ENCODE measurements around the gene DRAP1.
A peak's percentile ranks its signal among the peaks of the same experiment; 100 is the strongest.

Gene DRAP1, protein sequence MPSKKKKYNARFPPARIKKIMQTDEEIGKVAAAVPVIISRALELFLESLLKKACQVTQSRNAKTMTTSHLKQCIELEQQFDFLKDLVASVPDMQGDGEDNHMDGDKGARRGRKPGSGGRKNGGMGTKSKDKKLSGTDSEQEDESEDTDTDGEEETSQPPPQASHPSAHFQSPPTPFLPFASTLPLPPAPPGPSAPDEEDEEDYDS

DNA sequence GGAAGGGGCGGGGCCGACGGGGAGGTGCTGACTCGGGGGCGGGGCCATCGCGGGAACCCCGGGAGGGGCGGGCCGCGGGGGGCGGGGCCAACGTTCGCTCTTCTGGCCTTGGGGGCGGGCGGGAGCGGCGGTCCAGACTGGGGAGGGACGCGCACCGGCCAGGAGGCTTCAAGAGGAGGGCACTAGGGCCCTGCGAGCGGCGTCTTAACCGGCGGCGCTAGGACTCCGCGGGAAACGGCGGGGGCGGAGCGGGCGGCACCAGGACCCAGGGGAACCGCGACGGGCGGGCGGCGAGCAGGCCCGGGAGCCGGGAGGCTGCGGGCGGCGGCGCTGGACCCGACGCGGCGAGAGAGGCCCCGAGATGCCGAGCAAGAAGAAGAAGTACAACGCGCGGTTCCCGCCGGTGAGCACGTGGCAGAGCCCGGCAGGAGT is at the start of gene DRAP1:
Gene DRAP1 (plus strand): TSS at position 286 of the 432 bp plus-strand sequence. CDS start 76 bp downstream, at position 362.
- DNase-seq, result peak; percentile 99

DNA sequence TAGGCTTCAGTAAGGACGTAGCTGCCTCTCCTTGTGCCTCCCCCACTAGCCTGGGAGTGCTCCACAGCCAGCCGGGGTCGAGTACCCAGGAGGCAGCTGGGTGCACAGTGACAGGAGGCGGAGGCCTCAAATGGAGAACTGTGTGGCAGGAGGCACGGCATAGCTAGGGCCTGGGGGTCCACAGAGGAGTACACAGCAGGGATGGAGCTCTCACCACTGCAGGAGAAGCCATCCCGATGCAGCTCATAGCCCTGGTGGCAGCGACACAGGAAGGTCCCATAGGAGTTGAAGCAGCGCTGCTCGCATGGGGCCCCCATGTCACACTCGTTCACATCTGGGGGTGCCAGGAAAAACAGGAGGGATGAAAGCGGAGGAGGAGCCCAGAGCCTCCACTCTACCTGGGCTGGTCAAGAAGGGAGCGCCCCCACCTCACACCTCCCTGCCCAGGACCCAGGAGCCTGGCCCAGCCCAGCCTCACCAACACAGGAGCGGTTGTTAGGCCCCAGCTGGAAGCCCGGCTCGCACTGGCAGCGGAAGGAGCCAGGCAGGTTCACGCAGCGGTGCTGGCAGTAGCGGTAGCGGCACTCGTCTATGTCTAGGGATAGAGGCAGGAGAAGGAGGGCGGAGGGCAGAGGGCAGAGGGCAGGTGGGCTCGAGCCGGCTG is 49.5 kb upstream of the DRAP1 start:
- no peak for DNase-seq

DNA sequence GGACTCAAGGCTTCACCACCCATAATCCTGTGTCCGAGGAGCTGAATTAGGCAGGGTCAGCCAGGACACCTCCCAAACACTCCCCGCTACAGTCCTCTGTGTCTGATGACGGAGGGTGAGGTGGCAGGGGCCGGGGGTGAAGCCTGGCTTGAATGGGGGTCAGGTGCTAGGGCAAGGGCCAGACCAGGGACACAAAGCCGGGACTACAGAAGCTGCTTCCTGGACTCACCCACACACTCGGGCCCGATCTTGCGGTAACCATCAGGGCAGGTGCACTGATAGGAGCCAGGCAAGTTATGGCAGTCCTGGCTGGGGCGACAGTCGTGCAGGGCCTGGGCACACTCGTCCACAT is 48.9 kb upstream of the DRAP1 start:
- DNase-seq, result no peak

DNA sequence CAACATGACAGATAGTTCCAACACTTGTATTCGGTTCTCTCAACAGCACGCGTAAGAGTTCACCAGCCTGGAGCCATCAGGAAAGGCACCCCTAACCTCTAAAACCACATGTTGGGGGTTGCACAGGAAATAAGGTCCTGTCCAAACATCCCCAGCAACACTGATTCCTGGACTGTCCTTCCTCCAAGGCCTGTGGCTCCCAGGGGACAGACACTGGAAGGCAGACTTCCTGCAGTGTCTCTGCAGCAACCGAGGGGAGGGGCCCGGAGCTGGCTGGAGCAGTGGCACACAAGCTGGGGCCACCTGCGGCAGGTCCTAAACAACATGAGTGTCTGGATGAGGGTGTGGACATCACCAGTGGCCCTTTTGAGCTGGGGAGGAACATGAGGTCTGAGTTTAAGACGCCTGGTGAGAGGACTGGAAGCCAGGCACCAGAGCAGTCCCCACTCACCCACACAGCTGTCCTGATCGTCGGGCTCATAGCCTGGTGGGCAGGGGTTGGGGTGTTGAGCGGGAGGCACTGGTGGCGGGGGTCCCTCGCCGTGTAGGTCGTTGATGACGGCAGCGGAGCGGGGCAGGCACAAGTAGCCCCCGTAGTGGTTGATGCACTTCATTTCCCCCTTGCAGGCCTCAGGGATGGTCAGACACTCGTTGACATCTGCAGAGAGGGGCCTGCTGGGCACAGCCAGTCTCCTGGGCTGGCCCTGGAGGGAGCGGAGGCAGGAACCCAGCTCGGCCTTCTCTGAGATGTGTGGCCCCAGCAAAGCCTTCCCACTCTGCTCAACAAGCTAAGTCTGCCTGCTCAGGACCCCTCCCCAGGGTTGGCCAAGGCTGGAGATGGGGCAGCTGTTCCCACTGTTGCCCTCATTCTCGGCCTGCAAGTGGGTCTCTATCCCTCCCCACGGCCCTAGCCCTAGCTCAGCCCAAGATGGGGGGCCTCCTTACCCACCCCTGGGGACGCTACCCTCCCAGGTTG is 48.2 kb upstream of the DRAP1 start:
- DNase-seq, result no peak

DNA sequence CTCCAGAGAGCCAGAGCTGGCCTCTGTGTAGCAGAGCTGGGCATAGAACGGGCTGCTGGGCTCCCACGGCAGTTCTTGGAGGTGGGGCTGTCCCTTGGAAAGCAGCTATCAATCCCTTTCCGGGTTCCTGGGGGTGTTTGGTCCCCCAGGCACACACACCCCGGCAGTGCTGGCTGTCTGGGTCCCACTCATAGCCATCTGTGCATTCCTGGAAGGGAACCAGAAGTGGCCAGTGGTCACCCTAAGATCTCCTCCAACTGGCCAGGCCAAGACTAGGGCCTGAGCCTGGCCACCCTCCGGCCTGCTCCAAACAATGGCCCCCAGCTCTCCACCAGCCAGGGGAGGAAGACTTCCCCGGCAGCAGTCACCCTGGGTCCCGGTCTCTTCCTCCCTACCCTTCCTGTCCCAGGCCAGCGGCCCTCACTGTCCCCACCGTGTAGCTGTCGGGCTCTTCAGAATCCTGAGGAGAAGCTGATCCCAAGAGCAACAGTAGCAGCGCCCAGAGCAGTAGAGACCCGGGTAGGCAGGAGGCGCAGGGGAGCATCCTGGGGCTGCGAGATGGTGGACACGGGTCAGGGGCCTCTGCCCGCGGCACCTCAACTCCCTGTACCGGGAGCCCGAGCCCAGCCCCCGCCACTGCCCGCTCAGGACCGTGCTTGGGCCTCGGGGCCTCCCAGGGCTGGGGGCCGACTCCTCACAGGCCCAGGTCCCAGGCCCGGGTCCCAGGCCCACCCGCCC is 47.2 kb upstream of the DRAP1 start:
- DNase-seq, result no peak

DNA sequence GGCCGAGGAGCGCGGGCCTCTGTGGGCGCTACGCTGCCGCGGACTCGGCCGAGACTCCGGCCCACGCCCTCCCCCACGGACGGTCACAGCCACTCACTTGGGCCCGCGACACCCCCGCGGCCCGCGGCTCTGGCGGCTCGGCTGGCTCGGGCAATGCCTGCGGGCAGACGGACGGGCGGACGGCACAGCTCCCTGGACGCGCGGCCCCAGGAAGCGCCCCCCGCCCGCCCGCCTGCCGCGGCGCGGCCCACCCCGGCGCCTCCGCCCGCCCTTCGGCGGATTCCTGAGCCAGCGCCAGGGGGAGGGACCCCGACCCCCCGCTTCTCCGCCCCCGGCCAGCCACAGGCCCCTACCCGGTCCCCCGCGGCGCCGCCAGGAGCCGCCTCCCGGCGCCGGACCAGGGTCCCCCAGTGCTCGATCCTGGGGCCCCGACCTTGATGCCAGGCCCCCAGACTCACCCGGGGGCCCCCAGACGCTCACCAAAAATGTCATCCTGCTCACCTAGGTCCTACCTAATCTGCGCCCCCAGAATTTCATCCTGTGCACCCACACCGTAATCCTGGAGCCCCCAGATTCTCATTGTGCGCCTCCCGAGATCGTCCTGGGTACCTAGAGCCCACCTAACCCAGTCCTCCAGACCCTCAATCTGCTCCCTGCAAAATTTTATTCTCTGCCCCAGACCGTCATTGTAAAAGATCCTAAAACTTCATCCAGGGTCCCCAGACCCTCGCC is 46.5 kb upstream of the DRAP1 start, which contains the start of gene EFEMP2:
Gene EFEMP2 (minus strand): TSS at position 215 of the 732 bp plus-strand sequence. CDS start 446 bp downstream, outside the sequence.
- DNase-seq, result no peak

DNA sequence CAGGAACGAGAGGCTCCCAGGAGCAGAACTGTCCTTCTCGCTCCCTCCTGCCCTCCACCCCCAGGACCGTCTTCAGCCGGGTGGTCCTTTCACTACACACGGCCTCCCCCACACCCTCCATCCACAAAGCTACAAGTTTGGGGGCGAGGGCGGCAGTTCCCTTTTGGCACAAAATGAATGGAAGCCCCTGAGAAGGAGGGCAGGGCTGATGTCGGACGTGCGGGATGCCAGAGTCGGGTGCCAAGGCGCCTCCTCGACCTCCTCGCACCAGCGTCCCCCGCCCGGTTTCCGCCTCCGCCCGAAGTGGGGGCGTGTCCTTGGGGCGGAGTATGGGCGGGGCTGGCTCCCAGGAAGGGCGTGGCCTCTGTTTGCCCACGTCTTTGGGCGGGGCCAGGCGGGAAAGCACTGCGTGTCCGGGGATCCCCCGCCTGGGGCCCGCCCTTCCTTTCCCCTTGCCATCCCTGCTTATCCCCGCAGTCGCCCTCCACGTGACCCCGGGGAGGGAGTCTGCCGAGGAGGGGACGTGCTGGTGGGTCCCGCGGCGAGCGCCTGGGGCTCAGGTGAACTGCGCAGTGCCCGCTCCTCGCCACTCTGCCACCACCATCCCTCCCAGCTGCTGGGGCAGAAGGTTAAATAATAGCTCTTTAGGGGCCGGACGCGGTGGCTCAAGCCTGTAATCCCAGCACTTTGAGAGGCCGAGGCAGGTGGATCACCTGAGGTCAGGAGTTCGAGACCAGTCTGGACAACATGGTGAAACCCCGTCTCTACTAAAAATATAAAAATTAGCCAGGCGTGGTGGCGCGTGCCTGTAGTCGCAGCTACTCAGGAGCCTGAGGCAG is 45.7 kb upstream of the DRAP1 start:
- peak; percentile 96 for DNase-seq

DNA sequence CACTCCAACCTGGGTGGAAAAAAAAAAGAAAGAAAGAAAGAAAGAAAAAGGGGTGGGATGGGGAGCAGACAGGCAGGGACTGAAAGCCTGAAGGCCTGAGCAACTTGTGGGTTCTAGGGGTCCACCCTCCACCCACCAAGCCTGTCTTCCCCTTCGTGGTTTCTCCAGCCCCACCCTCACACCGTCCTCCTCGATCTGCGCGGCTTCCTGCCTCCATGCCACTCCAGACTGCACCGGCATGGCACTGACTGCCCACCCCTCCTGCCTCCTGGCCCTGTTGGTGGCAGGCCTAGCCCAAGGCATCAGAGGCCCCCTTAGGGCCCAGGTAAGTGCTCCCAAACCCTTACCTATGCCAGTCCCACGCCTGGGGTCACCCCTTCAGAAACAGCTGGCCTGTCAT is 39.6 kb upstream of the DRAP1 start, which contains the start of gene CTSW:
Gene CTSW (plus strand): TSS at position 221 of the 400 bp plus-strand sequence. CDS start 18 bp downstream, at position 239.
- peak; percentile 53 for DNase-seq

DNA sequence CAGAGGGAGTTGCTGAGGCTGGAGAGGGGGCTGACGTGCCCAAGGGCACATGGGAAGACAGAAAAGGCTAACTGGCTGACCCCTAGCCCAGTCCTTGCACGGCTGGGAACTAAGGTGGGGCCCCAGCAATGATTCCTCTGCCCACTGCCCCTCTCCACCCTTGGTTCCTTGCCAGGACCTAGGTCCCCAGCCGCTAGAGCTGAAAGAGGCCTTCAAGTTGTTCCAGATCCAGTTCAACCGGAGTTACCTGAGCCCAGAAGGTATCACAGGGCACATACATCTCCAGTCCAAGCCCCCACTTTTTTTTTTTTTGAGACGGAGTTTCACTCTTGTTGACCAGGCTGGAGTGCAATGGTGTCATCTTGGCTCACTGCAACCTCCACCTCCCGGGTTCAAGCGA is 39.2 kb upstream of the DRAP1 start:
- DNase-seq, result no peak

DNA sequence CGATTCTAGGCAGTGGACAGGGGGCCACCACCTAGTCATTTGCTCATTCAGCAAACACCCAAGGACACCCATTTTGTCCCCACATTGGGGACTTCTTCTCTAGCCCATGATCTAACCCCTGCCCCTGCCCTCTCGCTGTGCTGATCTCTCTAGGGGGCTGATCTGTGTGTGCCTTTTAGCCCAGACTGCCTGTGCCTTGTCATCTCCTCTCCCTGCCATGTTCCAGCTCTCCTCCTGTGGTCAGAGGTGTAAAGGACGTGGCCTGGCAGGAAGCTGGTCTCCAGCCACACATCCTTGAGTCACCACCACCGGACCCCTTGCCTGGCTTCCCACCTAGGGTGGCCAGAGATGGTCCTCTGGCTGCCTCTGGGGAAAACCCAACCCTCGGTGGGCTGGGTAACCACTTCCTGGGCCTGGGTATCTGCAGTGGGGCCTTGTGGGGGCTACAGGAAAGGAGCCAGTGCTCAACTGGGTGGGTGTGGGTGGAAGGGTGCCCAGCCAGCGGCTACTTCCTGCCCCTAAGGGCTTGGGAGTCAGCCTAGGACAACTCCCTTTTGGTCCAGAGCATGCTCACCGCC is 38.3 kb upstream of the DRAP1 start:
- no peak for DNase-seq

DNA sequence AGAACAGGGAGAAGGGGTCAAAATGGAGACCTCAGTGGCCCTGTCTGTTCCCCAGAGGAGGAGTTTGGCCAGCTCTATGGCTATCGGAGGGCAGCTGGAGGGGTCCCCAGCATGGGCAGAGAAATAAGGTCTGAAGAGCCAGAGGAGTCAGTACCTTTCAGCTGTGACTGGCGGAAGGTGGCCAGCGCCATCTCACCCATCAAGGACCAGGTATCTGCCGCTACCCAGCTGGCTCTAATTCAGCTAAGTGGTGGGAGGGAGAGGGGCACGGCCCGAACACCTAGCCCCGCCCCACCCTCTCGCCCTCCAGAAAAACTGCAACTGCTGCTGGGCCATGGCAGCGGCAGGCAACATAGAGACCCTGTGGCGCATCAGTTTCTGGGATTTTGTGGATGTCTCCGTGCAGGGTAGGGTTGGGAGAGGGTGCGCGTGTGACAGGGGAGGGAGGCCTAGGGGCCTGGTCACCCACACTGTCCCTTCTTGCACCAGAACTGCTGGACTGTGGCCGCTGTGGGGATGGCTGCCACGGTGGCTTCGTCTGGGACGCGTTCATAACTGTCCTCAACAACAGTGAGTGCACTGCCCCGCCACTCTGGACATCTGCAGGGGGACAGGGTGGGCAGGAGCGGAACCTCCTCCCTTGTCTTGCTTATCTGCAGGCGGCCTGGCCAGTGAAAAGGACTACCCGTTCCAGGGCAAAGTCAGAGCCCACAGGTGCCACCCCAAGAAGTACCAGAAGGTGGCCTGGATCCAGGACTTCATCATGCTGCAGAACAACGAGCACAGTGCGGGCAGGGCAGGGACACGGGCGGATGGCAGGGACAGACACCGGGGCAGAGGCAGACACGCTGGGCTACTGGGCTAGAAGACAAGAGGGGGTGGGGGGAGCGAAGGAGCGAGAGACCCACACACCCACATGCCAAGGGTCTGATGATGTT is 36.8 kb upstream of the DRAP1 start:
- no peak for DNase-seq

DNA sequence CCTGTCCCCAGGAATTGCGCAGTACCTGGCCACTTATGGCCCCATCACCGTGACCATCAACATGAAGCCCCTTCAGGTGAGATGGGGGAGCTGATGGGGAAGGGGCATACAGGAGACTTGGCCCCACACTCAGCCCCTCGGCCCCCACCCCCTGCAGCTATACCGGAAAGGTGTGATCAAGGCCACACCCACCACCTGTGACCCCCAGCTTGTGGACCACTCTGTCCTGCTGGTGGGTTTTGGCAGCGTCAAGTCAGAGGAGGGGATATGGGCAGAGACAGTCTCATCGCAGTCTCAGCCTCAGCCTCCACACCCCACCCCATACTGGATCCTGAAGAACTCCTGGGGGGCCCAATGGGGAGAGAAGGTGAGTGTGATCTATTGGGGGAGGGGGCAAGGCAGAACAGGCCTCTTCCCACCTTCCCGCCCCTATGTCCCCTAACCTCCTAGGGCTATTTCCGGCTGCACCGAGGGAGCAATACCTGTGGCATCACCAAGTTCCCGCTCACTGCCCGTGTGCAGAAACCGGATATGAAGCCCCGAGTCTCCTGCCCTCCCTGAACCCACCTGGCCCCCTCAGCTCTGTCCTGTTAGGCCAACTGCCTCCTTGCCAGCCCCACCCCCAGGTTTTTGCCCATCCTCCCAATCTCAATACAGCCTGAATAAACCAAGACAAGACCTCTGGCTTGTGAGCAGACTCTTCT is 36.0 kb upstream of the DRAP1 start:
- no peak for DNase-seq

DNA sequence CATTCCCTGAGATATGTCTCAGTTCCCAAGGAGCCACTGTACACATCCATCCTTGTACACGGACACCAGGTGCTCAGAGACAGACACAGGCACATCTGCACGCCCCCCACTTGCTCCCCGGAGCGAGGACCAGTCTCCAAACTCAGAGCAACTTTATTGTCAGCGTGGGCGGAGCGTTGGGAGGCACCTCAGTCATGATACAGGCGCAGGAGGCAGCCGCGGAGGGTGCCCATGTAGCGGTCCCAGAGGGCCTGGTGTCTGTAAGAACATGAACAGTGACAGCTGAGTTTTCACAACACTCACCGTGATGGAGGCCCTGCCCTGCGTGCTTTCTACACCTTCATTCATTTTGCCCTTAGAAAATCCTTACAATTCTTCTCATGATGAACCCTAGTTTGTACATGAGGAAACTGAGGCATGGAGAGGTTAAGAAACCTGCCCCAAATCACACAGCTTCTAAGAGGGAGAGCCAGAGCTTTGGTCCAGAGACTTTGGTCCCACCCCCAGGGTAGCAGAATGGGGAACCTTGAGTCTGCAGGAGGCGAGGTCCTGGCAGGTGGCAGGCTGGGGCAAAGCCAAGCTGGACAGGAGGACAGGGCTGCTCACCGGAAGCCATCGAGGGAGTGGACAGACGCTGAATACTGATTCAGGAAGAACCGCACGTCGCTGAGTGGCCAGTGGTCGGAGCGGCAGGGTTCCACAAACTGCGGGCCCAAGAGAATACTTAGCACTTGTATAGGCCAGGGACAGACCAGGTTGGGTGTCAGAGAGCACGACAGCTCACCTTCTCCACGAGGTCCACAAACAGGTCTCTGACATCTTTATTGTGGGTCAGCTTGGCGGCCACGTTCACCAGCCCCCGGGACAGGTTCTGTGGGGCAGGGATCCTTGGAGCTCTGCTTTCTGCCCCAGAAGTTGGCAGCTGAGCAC is 35.2 kb upstream of the DRAP1 start:
- no peak for DNase-seq

DNA sequence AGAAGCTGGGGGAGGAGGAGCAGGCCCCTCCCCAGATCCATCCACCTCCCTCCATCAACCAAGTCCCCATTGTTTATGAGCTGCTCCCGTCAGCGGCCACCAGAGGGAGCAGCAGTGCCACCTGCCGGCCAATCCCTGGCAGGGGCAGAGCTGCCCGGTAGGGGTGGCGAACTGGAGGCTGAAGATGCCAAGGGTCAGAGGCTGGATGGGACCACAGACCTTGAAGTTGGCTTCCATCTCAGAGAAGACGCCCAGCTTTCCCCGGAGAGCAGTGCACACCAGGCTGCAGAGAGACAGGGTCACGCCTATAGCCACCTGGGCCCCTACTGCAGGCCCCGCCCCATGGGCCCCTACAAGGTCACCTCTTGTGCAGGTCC is 34.5 kb upstream of the DRAP1 start:
- peak; percentile 85 for DNase-seq

DNA sequence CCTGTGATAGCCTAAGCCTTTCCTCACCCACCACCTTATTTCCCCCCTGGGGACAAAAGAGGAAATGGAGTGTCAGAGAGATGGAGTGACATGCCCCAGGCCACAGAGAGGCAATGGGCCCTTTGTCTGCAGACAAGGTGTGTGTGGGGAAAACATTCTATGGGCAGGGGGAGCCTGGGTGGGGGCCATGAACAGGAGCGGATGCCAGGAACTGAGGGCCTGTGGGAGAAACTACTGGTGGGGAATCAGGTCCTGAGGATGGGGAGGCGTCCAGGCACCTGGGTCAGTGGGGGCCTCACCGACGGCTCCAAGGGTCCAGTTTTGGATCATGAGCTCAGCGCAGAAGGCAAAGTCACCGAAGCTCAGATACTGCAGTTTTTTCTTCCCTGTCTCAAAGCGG is 34.0 kb upstream of the DRAP1 start:
- no peak for DNase-seq

DNA sequence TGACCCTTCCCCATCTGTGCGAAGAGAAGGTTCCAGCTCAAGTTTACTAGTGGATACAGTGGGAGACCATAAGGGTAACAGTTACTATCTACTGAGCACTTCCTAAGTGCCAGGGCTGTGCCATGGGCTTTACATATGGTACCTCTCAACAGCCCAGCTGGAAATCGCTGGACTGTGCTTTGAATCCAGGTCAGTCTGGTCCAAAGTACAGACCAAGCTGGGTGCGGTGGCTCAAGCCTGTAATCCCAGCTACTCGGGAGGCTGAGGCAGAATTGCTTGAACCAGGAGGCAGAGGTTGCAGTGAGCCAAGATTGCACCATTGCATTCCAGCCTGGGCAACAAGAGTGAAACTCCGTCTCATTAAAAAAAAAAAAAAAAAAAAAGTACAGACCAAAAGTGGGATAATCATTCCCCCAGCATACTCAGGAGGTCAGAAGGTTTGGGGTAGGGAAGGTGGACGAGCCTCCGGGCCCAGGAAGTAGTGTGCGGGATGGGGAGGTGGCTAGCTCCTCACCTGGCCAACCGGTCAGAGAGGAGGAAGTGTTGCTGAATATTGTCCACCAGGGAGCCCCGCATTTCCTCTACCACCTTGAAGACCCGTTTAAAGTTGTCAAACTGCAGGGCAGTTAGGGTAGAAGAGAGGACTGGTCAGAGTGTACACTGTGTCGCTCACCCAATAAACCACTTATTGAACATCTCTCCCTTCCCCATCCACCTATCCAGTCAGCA is 33.3 kb upstream of the DRAP1 start:
- DNase-seq, result no peak

Measured in stimulated activated CD4-positive, alpha-beta T cell treated with anti-CD3 and anti-CD28 coated beads, Interleukin-15, amount 100 ng/mL, for 24 hours (primary cell).